ENCODE results near the gene NOP14.

- TF ChIP-seq CTCF (conservative IDR thresholded peaks at IDR 0.05; ENCODE audit: low read length) (no peak), EZH2phosphoT487 (IDR thresholded peaks at IDR 0.05; ENCODE audit: borderline replicate concordance, low read depth, low read length) (no peak)
Measured at GRCh38 chr4:2902126-2902525, 61.1 kb downstream of the NOP14 start.

Data from OCI-LY7 (cell line).